ENCODE data around the gene STARD13.

GRCh38 chr13:33278913-33279312 lies 6.6 kb downstream of the STARD13 start:
- TF ChIP-seq ZNF274 (IDR thresholded peaks at IDR 0.05; ENCODE audit: low read depth, low read length), result no peak
- no peak for TF ChIP-seq YY1 (IDR thresholded peaks at IDR 0.05; ENCODE audit: insufficient read depth, insufficient read length)
- TF ChIP-seq SUZ12 (IDR thresholded peaks at IDR 0.05; ENCODE audit: extremely low read depth, insufficient read depth, insufficient read length), result no peak

All from NT2/D1 (cell line).